CD14-positive monocyte (primary cell): Measurements from ENCODE around the gene JARID2. TPM values are rescaled to one million over a fixed set of nuclear protein-coding genes. Genes with fewer than 3 reads are reported as not detected.

ENCODE experiments used
- DNase-seq, 3 donors: peaks; one replicate each; pipeline ENCODE4 v3.0.0-alpha.2; 2011 to 2022
- H2AFZ ChIP-seq: 2 replicates; pipeline ENCODE4 v1.6.0; 2012; ENCODE audit warnings: mild to moderate bottlenecking, low read depth, low read length, inconsistent platforms; ENCODE audit not compliant: insufficient read depth, poor library complexity, severe bottlenecking
- H3K27ac ChIP-seq, 2 donors: 1 replicate in 1 of 2; 2 replicates in 1 of 2; pipeline ENCODE4 v1.5.1; 2012 to 2013; ENCODE audit warnings: low read length in 2 of 2, control low read depth in 1 of 2, inconsistent platforms in 1 of 2, low read depth in 1 of 2, mild to moderate bottlenecking in 1 of 2
- H3K27me3 ChIP-seq, 2 donors: one replicate each; pipeline versions ENCODE4 v1.6.0 to v1.6.1; 2011 to 2013; ENCODE audit warnings: low read length in 2 of 2; ENCODE audit not compliant: control insufficient read depth in 2 of 2, insufficient read depth in 2 of 2
- H3K36me3 ChIP-seq, 2 donors: replicated peaks in 1 of 2; 1 replicate in 1 of 2; 2 replicates in 1 of 2; pipeline versions ENCODE4 v1.5.1 to v1.6.1; 2012 to 2013; ENCODE audit warnings: low read length in 2 of 2, control low read depth in 1 of 2, inconsistent platforms in 1 of 2, mild to moderate bottlenecking in 1 of 2; ENCODE audit not compliant: insufficient read depth in 2 of 2, control insufficient read depth in 1 of 2
- H3K4me1 ChIP-seq, 2 donors: 1 replicate in 1 of 2; 2 replicates in 1 of 2; pipeline versions ENCODE4 v1.5.1 to v1.6.1; 2012 to 2013; ENCODE audit warnings: low read length in 2 of 2, control low read depth in 1 of 2, inconsistent platforms in 1 of 2, mild to moderate bottlenecking in 1 of 2, moderate library complexity in 1 of 2; ENCODE audit not compliant: insufficient read depth in 2 of 2, control insufficient read depth in 1 of 2
- H3K4me2 ChIP-seq: replicated peaks from 2 replicates; pipeline ENCODE3; 2012; ENCODE audit warnings: low read length, moderate library complexity, mild to moderate bottlenecking; ENCODE audit not compliant: poor library complexity, severe bottlenecking; ENCODE audit errors: extremely low read depth
- H3K4me3 ChIP-seq, 3 experiments: fragments of 200-600 bp in 1 of 3; sonication (generic) in 1 of 3; replicated peaks in 1 of 3; 1 replicate in 2 of 3; 2 replicates in 1 of 3; pipeline ENCODE4 v1.5.1; 2011 to 2013; ENCODE audit warnings: low read length in 3 of 3, mild to moderate bottlenecking in 3 of 3, control low read depth in 2 of 3, low read depth in 2 of 3, inconsistent platforms in 1 of 3, moderate library complexity in 1 of 3
- H3K79me2 ChIP-seq: 2 replicates; pipeline ENCODE4 v1.6.0; 2012; ENCODE audit warnings: mild to moderate bottlenecking, control low read depth, inconsistent platforms, low read length, moderate library complexity; ENCODE audit not compliant: insufficient read depth
- H3K9ac ChIP-seq: 2 replicates; pipeline ENCODE4 v1.6.0; 2017; ENCODE audit warnings: low read length, mild to moderate bottlenecking; ENCODE audit not compliant: insufficient read depth, poor library complexity, severe bottlenecking
- H3K9me3 ChIP-seq, 2 donors: replicated peaks in 1 of 2; 1 replicate in 1 of 2; 2 replicates in 1 of 2; pipeline versions ENCODE4 v1.5.1 to v1.6.1; 2012 to 2013; ENCODE audit warnings: low read length in 2 of 2, control low read depth in 1 of 2; ENCODE audit not compliant: control insufficient read depth in 1 of 2, insufficient read depth in 1 of 2
- H4K20me1 ChIP-seq: 2 replicates; pipeline ENCODE4 v1.6.0; 2012; ENCODE audit warnings: mild to moderate bottlenecking, low read length, control low read depth, moderate library complexity; ENCODE audit not compliant: insufficient read depth
- H3K27ac Mint-ChIP-seq, 7 donors: one replicate each; pipeline ENCODE4 v1.8.0; 2020; ENCODE audit warnings: mild to moderate bottlenecking in 7 of 7, mixed read lengths in 7 of 7, moderate library complexity in 6 of 7, inconsistent platforms in 2 of 7
- H3K27me3 Mint-ChIP-seq, 3 donors: one replicate each; pipeline ENCODE4 v1.8.0; 2021 to 2022; ENCODE audit warnings: low read depth in 3 of 3, mild to moderate bottlenecking in 3 of 3, mixed read lengths in 3 of 3, moderate library complexity in 3 of 3, inconsistent platforms in 1 of 3
- H3K36me3 Mint-ChIP-seq, 2 donors: one replicate each; pipeline ENCODE4 v1.8.0; 2020; ENCODE audit warnings: mixed read lengths in 2 of 2, inconsistent platforms in 1 of 2, mild to moderate bottlenecking in 1 of 2
- H3K4me1 Mint-ChIP-seq: one replicate; pipeline ENCODE4 v1.8.0; 2020; ENCODE audit warnings: mild to moderate bottlenecking, mixed read lengths
- H3K4me3 Mint-ChIP-seq, 2 donors: one replicate each; pipeline ENCODE4 v1.8.0; 2020; ENCODE audit warnings: mild to moderate bottlenecking in 2 of 2, mixed read lengths in 2 of 2, moderate library complexity in 1 of 2
- H3K9me3 Mint-ChIP-seq, 7 donors: one replicate each; pipeline ENCODE4 v1.8.0; 2020 to 2022; ENCODE audit warnings: mixed read lengths in 7 of 7, mild to moderate bottlenecking in 6 of 7, moderate library complexity in 6 of 7, inconsistent platforms in 2 of 7
- WGBS: methylation state at CpG from one replicate; pipeline ENCODE4 v1.1.5; 2013; ENCODE audit warnings: missing lambda C conversion rate; ENCODE audit not compliant: insufficient coverage; 5-methylcytosine and 5-hydroxymethylcytosine counted together
- intact Hi-C, 2 donors: fragments of 100-400 bp; cut with micrococcal nuclease; formaldehyde crosslinking; loops; one replicate each; pipeline versions ENCODE4 v1.15.0 to v1.15.1; 2023
- polyA plus RNA-seq, 3 donors: library from polyadenylated mRNA; depleted of rRNA in 1 of 3; unstranded in 2 of 3; stranded (reverse) in 1 of 3; fragments of 300-500 nt in 2 of 3; fragments of >200 nt in 1 of 3; fragmentation: Illumina TruSeq in 2 of 3; gene quantifications; 1 replicate in 2 of 3; 2 replicates in 1 of 3; pipeline ENCODE4 v1.2.3, GENCODE V29; 2012 to 2021
- TF ChIP-seq, protein P1 (sequence below): fragments of 200-600 bp; IDR thresholded peaks from one replicate; pipeline ENCODE4 v1.8.0; 2022; ENCODE audit warnings: antibody characterized with exemption, mild to moderate bottlenecking

JARID2 gene
- polyA plus RNA-seq, 3 donors: 6.8 to 17.5 (median 12.5) TPM

DNA sequence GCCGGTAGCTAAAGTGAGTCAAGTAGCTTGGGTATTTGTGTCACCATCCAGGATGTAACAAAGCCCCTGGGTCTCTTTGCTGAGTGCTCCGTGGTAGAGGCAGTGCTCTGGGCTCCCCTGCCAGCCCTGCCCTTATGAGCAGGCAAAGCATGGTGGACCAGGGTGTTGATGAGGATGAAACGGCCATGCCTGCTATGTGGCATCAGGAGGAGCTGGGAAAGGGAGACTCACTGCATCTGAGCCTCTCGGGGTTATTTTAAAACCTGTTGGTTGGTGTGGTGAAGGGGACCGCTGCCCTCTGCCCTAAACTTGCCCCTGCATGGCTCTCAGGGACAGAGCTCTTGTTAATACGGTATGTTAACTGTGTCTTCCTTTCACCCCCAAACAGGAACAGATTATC lies 273.8 kb downstream of the JARID2 start:
- H4K20me1 ChIP-seq: peaks cover 80% of the 10 kb centered on the region
- no peak for DNase-seq
- no peak overlapping the region for H3K9ac ChIP-seq
- Mint-ChIP-seq H3K27me3 (peaks cover 0 to 2% (median 2%) of the 10 kb centered on the region in 3 donors), H3K9me3 (peaks cover 0 to 2% (median 0%) of the 10 kb centered on the region in 7 donors), H3K36me3 (peaks cover 90 to 98% of the 10 kb centered on the region in 2 donors), H3K4me1 (peaks cover 13% of the 10 kb centered on the region), H3K27ac (peak overlapping the region in 3 of 7 donors; percentile 17 to 73 (median 17)), H3K4me3 (no peak overlapping the region)
- intact Hi-C loops: no loop called here
- H3K4me2 ChIP-seq: no peak overlapping the region
- H3K4me1 ChIP-seq: peaks cover 0 to 8% of the 10 kb centered on the region in 2 donors
- H3K36me3 ChIP-seq: peaks cover 100% of the 10 kb centered on the region in 2 donors
- H3K27ac ChIP-seq: peak overlapping the region; percentile 6 to 7
- H3K27me3 ChIP-seq: no peaks in the 10 kb centered on the region
- H3K79me2 ChIP-seq: no peaks in the 10 kb centered on the region
- H3K4me3 ChIP-seq: no peak overlapping the region
- TF ChIP-seq, protein P1, sequence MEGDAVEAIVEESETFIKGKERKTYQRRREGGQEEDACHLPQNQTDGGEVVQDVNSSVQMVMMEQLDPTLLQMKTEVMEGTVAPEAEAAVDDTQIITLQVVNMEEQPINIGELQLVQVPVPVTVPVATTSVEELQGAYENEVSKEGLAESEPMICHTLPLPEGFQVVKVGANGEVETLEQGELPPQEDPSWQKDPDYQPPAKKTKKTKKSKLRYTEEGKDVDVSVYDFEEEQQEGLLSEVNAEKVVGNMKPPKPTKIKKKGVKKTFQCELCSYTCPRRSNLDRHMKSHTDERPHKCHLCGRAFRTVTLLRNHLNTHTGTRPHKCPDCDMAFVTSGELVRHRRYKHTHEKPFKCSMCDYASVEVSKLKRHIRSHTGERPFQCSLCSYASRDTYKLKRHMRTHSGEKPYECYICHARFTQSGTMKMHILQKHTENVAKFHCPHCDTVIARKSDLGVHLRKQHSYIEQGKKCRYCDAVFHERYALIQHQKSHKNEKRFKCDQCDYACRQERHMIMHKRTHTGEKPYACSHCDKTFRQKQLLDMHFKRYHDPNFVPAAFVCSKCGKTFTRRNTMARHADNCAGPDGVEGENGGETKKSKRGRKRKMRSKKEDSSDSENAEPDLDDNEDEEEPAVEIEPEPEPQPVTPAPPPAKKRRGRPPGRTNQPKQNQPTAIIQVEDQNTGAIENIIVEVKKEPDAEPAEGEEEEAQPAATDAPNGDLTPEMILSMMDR: no peak
- no peaks in the 10 kb centered on the region for H3K9me3 ChIP-seq
- 73% methylated on average over 4 of the region's 6 CpGs for WGBS
- no peak overlapping the region for H2AFZ ChIP-seq

DNA sequence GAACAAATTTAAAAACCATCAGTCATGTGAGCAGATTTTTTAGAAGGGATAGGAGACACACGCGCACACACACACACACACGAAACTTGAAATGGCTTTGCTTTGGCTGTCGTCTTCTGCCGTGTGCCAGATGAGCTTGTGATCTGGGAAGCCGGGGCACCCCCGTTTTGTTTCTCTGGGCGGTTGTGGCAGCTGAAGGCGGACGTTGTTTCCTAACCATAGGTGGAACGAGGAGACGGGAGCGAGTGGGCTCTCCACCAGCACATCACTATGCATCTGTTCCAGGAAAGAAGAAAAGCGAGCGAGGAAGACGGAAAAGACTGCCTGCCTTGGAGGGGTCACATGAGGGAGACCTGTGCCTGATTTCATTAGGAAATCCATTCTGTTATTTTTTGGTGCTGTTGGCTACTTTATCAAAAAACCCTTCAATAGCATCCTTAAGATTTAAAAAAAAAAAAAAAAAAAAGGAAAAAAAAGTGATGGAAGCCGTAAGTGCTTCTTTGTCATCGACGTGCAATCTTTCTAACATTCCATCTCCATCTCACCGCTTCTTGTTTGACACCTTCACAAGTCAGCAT lies 274.8 kb downstream of the JARID2 start:
- H3K4me1 Mint-ChIP-seq: peaks cover 13% of the 10 kb centered on the region
- peaks cover 0 to 4% (median 0%) of the 10 kb centered on the region in 7 donors for H3K9me3 Mint-ChIP-seq
- H3K36me3 Mint-ChIP-seq: peaks cover 85 to 98% of the 10 kb centered on the region in 2 donors
- peaks cover 0 to 8% of the 10 kb centered on the region in 2 donors for H3K4me1 ChIP-seq
- no peak overlapping the region for H3K4me3 ChIP-seq
- H4K20me1 ChIP-seq: peaks cover 79% of the 10 kb centered on the region
- no peak overlapping the region for H3K9ac ChIP-seq
- H3K27me3 ChIP-seq: no peaks in the 10 kb centered on the region
- no peak for DNase-seq
- TF ChIP-seq, protein P1: no peak
- intact Hi-C loops: no loop called here
- H3K4me3 Mint-ChIP-seq: no peak overlapping the region
- peaks cover 0 to 2% (median 2%) of the 10 kb centered on the region in 3 donors for H3K27me3 Mint-ChIP-seq
- no peaks in the 10 kb centered on the region for H3K79me2 ChIP-seq
- WGBS: 88% methylated on average over 7 of the region's 20 CpGs
- peak overlapping the region in 1 of 2 donors; percentile 57 for H3K27ac ChIP-seq
- peak overlapping the region in 2 of 7 donors; percentile 39 to 73 for H3K27ac Mint-ChIP-seq
- no peak overlapping the region for H3K4me2 ChIP-seq
- no peaks in the 10 kb centered on the region for H3K9me3 ChIP-seq
- peaks cover 92 to 100% of the 10 kb centered on the region in 2 donors for H3K36me3 ChIP-seq
- H2AFZ ChIP-seq: no peak overlapping the region
